ENCODE measurements around the gene CDC42BPB. TPM values are rescaled to one million over a fixed set of nuclear protein-coding genes. Genes with fewer than 3 reads are reported as not detected.

Gene CDC42BPB
- total RNA-seq, 1 experiment from 2014 or later = 59.5 TPM

Other genes with a start within 250 kb of the CDC42BPB start
- gene AMN, start 134.9 kb downstream of the CDC42BPB start, total RNA-seq (2014; rRNA removed) = not detected in 2 replicates
- gene LBHD2, start 26.7 kb upstream of the CDC42BPB start, total RNA-seq (2014; rRNA removed) = not detected in 2 replicates
- gene EXOC3L4, start 37.2 kb upstream of the CDC42BPB start, total RNA-seq (2014; rRNA removed) = 0.40 and 1.3 TPM in 2 replicates
- gene TNFAIP2, start 65.9 kb upstream of the CDC42BPB start, total RNA-seq (2014; rRNA removed) = 9.4 and 21.0 TPM in 2 replicates